GM12874 (cell line): ENCODE data around the gene GSE1.

Source experiments
- TF ChIP-seq, protein P1 (sequence below): IDR thresholded peaks from 2 replicates; pipeline ENCODE4 v1.5.1; 2011; ENCODE audit warnings: low read depth, mild to moderate bottlenecking, control low read depth, low read length, moderate library complexity; ENCODE audit not compliant: insufficient read depth

The GSE1 gene

DNA sequence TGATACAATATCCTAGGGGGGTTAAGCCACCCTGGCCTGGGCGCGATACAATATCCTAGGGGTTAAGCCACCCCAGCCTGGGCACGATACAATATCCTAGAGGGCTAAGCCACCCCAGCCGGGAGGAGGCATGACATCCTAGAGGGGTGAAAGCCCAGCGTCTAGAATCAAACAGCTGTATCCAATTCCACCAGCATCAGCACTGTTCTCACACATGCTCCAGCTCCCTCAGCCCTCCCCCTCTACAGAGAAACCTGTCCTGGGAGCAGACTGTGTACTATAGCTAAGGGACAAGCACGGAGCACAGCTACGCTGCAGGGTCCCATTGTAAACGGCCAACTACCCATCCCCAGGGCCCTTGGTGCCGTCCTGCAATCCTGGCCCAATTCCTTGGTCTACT is 69.4 kb downstream of the GSE1 start:
- TF ChIP-seq, protein P1, sequence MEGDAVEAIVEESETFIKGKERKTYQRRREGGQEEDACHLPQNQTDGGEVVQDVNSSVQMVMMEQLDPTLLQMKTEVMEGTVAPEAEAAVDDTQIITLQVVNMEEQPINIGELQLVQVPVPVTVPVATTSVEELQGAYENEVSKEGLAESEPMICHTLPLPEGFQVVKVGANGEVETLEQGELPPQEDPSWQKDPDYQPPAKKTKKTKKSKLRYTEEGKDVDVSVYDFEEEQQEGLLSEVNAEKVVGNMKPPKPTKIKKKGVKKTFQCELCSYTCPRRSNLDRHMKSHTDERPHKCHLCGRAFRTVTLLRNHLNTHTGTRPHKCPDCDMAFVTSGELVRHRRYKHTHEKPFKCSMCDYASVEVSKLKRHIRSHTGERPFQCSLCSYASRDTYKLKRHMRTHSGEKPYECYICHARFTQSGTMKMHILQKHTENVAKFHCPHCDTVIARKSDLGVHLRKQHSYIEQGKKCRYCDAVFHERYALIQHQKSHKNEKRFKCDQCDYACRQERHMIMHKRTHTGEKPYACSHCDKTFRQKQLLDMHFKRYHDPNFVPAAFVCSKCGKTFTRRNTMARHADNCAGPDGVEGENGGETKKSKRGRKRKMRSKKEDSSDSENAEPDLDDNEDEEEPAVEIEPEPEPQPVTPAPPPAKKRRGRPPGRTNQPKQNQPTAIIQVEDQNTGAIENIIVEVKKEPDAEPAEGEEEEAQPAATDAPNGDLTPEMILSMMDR: no peak

DNA sequence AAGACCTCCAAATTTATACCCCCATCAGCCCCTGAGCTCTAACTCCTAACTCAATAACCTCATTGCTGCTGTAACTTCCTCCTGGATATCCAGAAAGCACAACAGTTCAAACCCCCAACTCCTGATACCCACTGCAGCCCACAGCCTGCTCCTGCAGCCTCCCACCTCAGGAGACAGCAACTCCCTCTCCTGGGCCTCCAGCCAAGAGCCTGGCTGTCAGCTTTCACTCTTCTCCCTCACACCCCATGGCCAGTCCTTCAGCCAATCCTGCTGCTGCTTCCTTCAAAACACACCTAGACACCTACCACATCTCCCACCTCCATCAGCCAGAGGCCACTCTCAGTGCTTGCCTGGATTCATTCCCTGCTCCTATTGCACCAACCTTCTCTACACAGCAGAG is 70.2 kb downstream of the GSE1 start:
- TF ChIP-seq, protein P1: no peak

DNA sequence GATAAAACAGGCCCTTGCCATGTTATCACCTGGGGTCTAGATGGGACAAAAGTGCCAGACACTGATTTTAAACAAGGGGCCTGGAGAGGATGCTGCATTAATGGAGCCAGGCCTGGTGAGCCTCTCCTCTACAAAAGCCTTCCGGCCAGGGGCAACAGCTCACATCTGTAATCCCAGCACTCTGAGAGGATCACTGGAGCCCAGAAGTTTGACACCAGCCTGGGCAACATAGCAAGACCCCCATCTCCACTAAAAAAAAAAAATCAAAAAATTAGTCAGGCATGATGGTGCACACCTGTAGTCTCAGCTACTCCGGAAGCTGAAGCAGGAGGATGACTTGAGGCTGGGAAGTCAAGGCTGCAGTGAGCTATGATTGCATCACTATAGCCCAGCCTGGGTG is 72.1 kb downstream of the GSE1 start:
- TF ChIP-seq, protein P1: no peak

DNA sequence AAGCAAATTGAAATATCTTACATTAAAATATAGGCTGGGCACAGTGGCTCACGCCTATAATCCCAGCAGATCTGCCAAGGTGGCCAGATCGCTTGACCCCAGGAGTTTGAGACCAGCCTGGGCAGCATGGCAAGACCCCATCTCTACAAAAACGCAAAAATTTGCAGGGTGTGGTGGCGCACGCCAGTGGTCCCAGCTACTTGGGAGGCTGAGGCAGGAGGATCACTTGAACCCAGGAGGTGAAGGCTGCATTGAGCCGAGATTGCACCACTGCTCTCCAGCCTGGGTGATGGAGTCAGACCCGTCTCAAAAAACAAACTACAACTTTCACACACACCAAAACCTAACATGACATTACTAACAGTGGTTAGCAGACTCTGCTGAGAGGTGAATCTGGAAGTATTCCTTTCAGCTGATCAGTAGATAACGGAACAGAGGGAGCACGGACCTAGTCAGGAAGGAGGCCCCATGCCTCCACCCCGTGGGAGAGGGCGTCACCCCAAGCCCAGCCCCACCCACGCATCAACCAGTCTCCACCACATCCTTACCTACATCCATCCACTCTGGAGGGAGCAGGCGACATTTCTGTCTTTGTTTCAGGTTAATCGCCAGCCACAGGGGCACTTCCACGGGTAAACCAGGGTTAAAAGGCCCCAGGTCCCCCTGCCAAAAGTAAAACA is 73.9 kb downstream of the GSE1 start:
- TF ChIP-seq, protein P1: no peak

DNA sequence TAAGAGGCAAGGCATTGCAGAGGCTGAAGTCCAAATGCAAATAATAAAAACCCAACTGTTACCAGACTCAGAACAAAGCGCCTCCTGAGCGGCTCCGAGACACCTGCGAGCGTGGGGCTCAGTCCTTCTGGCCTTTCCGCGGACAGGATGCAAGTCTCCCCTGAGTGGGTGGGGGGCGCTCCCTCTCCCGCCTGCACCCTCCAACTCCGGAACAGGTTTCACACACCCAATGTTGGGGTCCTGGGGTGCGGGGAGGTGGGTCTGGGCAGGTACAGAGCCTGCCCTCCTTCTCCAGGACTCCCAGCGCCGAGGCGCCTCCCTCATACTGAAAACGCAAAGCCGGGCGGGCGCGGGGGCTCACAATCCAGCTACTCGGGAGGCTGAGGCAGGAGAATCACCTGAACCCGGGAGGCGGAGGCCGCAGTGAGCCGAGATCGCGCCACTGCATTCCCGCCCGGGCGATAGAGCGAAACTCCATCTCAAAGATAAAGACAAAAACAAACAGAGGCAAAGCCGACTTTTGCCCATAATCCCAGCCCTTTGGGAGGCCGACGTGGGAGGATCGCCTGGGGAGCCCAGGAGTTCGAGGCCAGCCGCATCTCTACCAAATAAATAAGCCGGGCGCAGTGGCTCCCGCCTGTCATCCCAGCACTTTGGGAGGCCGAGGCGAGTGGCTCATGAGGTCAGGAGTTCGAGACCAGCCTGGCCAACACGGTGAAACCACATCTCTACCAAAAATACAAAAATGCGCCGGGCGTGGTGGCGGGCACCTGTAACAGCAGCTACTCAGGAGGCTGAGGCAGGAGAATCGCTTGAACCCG is 74.7 kb downstream of the GSE1 start:
- TF ChIP-seq, protein P1: no peak

DNA sequence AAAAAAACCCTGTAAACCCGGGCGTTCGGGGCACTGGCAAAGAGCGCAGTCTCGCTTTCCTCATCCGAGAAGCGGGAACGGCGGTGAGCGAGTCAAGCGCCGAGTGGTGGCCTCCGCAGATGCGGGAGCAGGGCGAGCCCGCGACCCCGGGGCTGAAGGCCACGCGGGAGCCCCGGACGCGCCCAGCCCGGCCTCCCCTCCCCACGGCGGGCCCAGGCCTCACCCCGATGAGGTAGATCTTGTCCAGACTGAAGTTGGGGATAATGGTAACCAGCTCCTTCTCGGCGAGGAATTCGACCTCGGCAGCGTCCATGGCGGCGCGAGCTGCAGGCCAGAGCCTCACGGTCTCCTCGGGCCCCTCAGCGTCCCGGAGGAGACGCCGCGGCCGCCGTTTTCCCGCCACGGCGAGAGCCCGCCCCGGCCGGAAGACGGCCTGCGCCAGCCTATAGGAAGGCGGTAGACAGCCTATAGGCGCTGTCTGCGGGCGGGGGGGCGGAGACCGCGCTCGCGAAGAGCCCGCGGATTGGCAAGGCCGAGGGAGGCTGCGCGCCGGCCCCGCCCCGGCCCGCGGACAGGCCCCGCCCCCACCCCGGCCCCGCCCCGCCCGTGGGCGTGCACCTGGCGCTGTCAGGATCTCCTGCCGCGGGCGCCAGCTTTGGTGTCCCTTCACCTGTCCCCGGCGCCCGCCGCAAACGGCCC is 75.6 kb downstream of the GSE1 start, which contains the start of gene GINS2:
Gene GINS2, minus strand, starts transcription at position 369 of the 699 bp plus-strand sequence. Its CDS starts 56 bp downstream, at position 313.
- TF ChIP-seq, protein P1: no peak
